H1 (cell line): ENCODE data around the gene REPIN1. TPM values are rescaled to one million over a fixed set of nuclear protein-coding genes. Genes with fewer than 3 reads are reported as not detected.
A peak's percentile ranks its signal among the peaks of the same experiment; 100 is the strongest.

Source experiments
- CTCF ChIA-PET: fragments of 300-600 bp; sonication (Branson Sonifier 250); formaldehyde crosslinking; loops from one replicate; lab custom pipeline; 2021; ENCODE audit not compliant: partially characterized antibody; lab: Charles Lee
- POLR2A ChIA-PET: fragments of 300-600 bp; sonication (Branson Sonifier 250); formaldehyde crosslinking; loops from one replicate; lab custom pipeline; 2021; ENCODE audit warnings: inconsistent platforms; ENCODE audit not compliant: partially characterized antibody; lab: Charles Lee
- DNase-seq, 2 experiments: peaks; one replicate each; pipeline versions ENCODE4 v3.0.0 to v3.0.0-alpha.2; 2010 to 2022; ENCODE audit warnings: low spot score in 2 of 2, low read depth in 1 of 2, mixed read lengths in 1 of 2
- FAIRE-seq: peaks from 2 replicates; lab custom pipeline; 2011; peaks lifted over from hg19 to GRCh38; lab: Jason Lieb, UNC
- H2AFZ ChIP-seq: 2 replicates; pipeline ENCODE4 v1.8.1; 2012; ENCODE audit warnings: low read length, inconsistent platforms
- H2AK5ac ChIP-seq: 2 replicates; pipeline ENCODE4 v1.6.1; 2013; ENCODE audit warnings: low read depth, low read length
- H2BK120ac ChIP-seq: replicated peaks from 2 replicates; pipeline ENCODE3; 2013; ENCODE audit warnings: low read depth, low read length, inconsistent platforms
- H2BK12ac ChIP-seq: 2 replicates; pipeline ENCODE4 v1.6.1; 2013; ENCODE audit warnings: low read depth, low read length
- H2BK15ac ChIP-seq: 2 replicates; pipeline ENCODE4 v1.6.1; 2013; ENCODE audit warnings: low read length
- H2BK20ac ChIP-seq: 2 replicates; pipeline ENCODE4 v1.6.1; 2013; ENCODE audit warnings: low read length
- H2BK5ac ChIP-seq: 2 replicates; pipeline ENCODE4 v1.6.1; 2013; ENCODE audit warnings: low read depth, low read length
- H3K14ac ChIP-seq: 2 replicates; pipeline ENCODE4 v1.6.1; 2013; ENCODE audit warnings: inconsistent platforms; ENCODE audit not compliant: insufficient read length
- H3K18ac ChIP-seq: 2 replicates; pipeline ENCODE4 v1.6.1; 2013; ENCODE audit warnings: low read length; ENCODE audit errors: extremely low read depth
- H3K23ac ChIP-seq: 2 replicates; pipeline ENCODE4 v1.6.1; 2013; ENCODE audit warnings: inconsistent platforms; ENCODE audit not compliant: insufficient read length
- H3K23me2 ChIP-seq: 2 replicates; pipeline ENCODE4 v1.6.1; 2013; ENCODE audit warnings: low read depth, low read length
- H3K27ac ChIP-seq: 2 replicates; pipeline ENCODE4 v1.6.1; 2011; ENCODE audit warnings: low read depth, low read length, inconsistent platforms
- H3K27me3 ChIP-seq, 4 experiments: replicated peaks in 1 of 4; 1 replicate in 1 of 4; 2 replicates in 3 of 4; pipeline versions ENCODE4 v1.6.1 to v1.8.1; 2011 to 2013; ENCODE audit warnings: low read length in 3 of 4, mild to moderate bottlenecking in 3 of 4, inconsistent platforms in 2 of 4, mixed read lengths in 2 of 4, moderate library complexity in 1 of 4; ENCODE audit not compliant: control insufficient read depth in 3 of 4, insufficient read depth in 3 of 4; ENCODE audit errors: extremely low read depth in 1 of 4
- H3K36me3 ChIP-seq, 4 experiments: 2 replicates each; pipeline versions ENCODE4 v1.6.1 to v1.8.1; 2011 to 2013; ENCODE audit warnings: mild to moderate bottlenecking in 4 of 4, low read length in 3 of 4, moderate library complexity in 2 of 4, control low read depth in 1 of 4, inconsistent platforms in 1 of 4; ENCODE audit not compliant: insufficient read depth in 4 of 4, control insufficient read depth in 2 of 4
- H3K4ac ChIP-seq: replicated peaks from 2 replicates; pipeline ENCODE3; 2013; ENCODE audit warnings: low read length, low read depth, mixed read lengths, inconsistent platforms; ENCODE audit not compliant: insufficient read length
- H3K4me1 ChIP-seq, 4 experiments: replicated peaks in 1 of 4; 1 replicate in 1 of 4; 2 replicates in 3 of 4; pipeline versions ENCODE4 v1.6.1 to v1.8.1; 2011 to 2013; ENCODE audit warnings: low read length in 3 of 4, inconsistent platforms in 2 of 4, mixed read lengths in 1 of 4; ENCODE audit not compliant: insufficient read depth in 4 of 4, control insufficient read depth in 3 of 4
- H3K4me2 ChIP-seq, 2 experiments: 2 replicates each; pipeline versions ENCODE4 v1.6.1 to v1.8.1; 2011 to 2013; ENCODE audit warnings: low read depth in 2 of 2, low read length in 2 of 2, control low read depth in 1 of 2, inconsistent platforms in 1 of 2, mild to moderate bottlenecking in 1 of 2; ENCODE audit not compliant: insufficient read depth in 1 of 2
- H3K4me3 ChIP-seq, 4 experiments: fragments of 200-600, 300-600 bp in 1 of 4; sonication (generic), shearing (Covaris generic), sonication (Bioruptor Twin) in 1 of 4; 2 replicates each; pipeline versions ENCODE4 v1.5.1 to v1.8.1; 2011 to 2016; ENCODE audit warnings: low read length in 4 of 4, low read depth in 3 of 4, control low read depth in 2 of 4, inconsistent platforms in 2 of 4, mild to moderate bottlenecking in 2 of 4, mixed read lengths in 1 of 4, moderate library complexity in 1 of 4; ENCODE audit not compliant: insufficient read depth in 2 of 4; ENCODE audit errors: extremely low read depth in 1 of 4
- H3K56ac ChIP-seq: replicated peaks from 2 replicates; pipeline ENCODE3; 2013; ENCODE audit warnings: low read depth, mild to moderate bottlenecking, mixed read lengths, low read length, inconsistent platforms; ENCODE audit not compliant: insufficient read length
- H3K79me1 ChIP-seq: 2 replicates; pipeline ENCODE4 v1.6.1; 2013; ENCODE audit warnings: low read depth, low read length, control low read depth
- H3K79me2 ChIP-seq, 2 experiments: 2 replicates each; pipeline versions ENCODE4 v1.6.1 to v1.8.1; 2012 to 2013; ENCODE audit warnings: low read length in 2 of 2, mild to moderate bottlenecking in 2 of 2, inconsistent platforms in 1 of 2; ENCODE audit not compliant: insufficient read depth in 2 of 2, control insufficient read depth in 1 of 2
- H3K9ac ChIP-seq, 4 experiments: replicated peaks in 1 of 4; 1 replicate in 1 of 4; 2 replicates in 3 of 4; pipeline versions ENCODE4 v1.6.1 to v1.8.1; 2011 to 2013; ENCODE audit warnings: low read depth in 3 of 4, low read length in 3 of 4, control low read depth in 2 of 4, mild to moderate bottlenecking in 2 of 4, moderate library complexity in 2 of 4, inconsistent platforms in 1 of 4; ENCODE audit errors: extremely low read depth in 1 of 4
- H3K9me3 ChIP-seq, 2 experiments: 2 replicates each; pipeline versions ENCODE4 v1.6.1 to v1.8.1; 2012 to 2013; ENCODE audit warnings: mild to moderate bottlenecking in 2 of 2, moderate library complexity in 2 of 2, control low read depth in 1 of 2, inconsistent platforms in 1 of 2, low read depth in 1 of 2, low read length in 1 of 2, mixed read lengths in 1 of 2; ENCODE audit not compliant: insufficient read depth in 2 of 2
- H4K20me1 ChIP-seq, 2 experiments: replicated peaks in 1 of 2; 2 replicates each; pipeline versions ENCODE3 to v1.8.1; 2011 to 2013; ENCODE audit warnings: inconsistent platforms in 2 of 2, low read length in 2 of 2, mild to moderate bottlenecking in 1 of 2; ENCODE audit not compliant: insufficient read depth in 2 of 2, control insufficient read depth in 1 of 2
- H4K5ac ChIP-seq: 2 replicates; pipeline ENCODE4 v1.6.1; 2013; ENCODE audit warnings: low read length, low read depth, mixed read lengths, inconsistent platforms; ENCODE audit not compliant: insufficient read length
- H4K8ac ChIP-seq: 2 replicates; pipeline ENCODE4 v1.8.0; 2013; ENCODE audit warnings: mild to moderate bottlenecking, moderate library complexity, low read length, inconsistent platforms; ENCODE audit not compliant: insufficient read depth; ENCODE audit errors: extremely low read depth
- H4K91ac ChIP-seq: replicated peaks from 2 replicates; pipeline ENCODE3; 2013; ENCODE audit warnings: low read length, mixed read lengths, inconsistent platforms; ENCODE audit not compliant: insufficient read length
- RBBP5 ChIP-seq: IDR thresholded peaks from 2 replicates; pipeline ENCODE4 v1.7.1; 2012; ENCODE audit warnings: low read depth, mild to moderate bottlenecking, inconsistent platforms, low read length, moderate library complexity, borderline replicate concordance
- WGBS, 2 experiments: shearing (Covaris generic) in 1 of 2; methylation state at CpG; one replicate each; pipeline versions ENCODE4 v1.1.6 to v1.1.7; 2013 to 2015; ENCODE audit warnings: low lambda C conversion rate in 2 of 2, mixed read lengths in 2 of 2, inconsistent platforms in 1 of 2, low coverage in 1 of 2, missing lambda C conversion rate in 1 of 2; ENCODE audit not compliant: insufficient replicate concordance in 2 of 2, insufficient coverage in 1 of 2, insufficient read length in 1 of 2; ENCODE audit errors: extremely low coverage in 1 of 2, missing lambda C conversion rate in 1 of 2; 5-methylcytosine and 5-hydroxymethylcytosine counted together
- polyA plus RNA-seq, 7 experiments: library from polyadenylated mRNA; depleted of rRNA in 3 of 7; stranded (reverse) in 5 of 7; unstranded in 2 of 7; fragments of >200 nt in 5 of 7; fragments of 200-250 nt in 2 of 7; gene quantifications; 1 replicate in 5 of 7; 2 replicates in 1 of 7; 4 replicates in 1 of 7; pipeline versions ENCODE4 v1.2.1 to v1.2.3, GENCODE V29; 2011 to 2013; ENCODE audit warnings: missing spikeins in 2 of 7, mixed read lengths in 2 of 7
- total RNA-seq: library from RNA; stranded (reverse); fragmentation: NEBNext Ultra II Directional; extraction: Animal tissue kit (Norgen Biotek cat#: 25700); gene quantifications from 2 replicates; pipeline ENCODE4 v1.2.1, GENCODE V29; 2021

The REPIN1 gene
- total and polyA plus RNA-seq, 2 of the 8 experiments (the other 6 are each of a cell fraction or from before 2014, with no cell fraction given) = 98.6 to 125 TPM

DNA sequence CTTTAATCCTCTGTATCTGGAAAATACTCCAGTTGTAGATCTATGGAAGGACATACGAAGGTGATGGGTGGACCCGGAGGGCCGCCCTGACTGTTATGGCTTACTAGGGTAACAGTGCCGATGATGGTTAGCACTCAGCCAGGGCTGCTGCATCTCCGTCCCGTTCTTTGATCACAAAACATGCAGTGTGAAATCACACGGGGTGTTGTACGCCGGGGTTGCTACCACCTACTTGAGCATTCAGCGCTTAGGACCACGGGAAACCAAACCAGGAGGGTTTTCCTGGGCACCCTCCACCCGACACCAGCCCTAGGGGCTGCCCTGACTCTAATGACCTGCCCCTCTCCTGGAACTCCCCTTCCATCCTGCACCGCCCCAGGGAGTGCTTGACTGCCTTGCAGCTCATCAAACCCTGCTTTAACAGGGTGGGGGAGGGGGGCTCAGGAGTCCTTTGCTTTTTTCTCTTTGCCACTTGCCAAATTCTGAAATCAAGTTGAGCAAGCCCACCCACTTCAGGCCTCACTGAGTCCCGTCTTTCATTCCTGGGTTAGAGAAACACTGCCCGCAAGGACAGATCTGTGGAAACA is 30.9 kb downstream of the REPIN1 start:
- DNase-seq = no peak
- no peak overlapping the region for H3K4ac ChIP-seq
- ChIA-PET CTCF (interaction anchor here (0.8 to 3.8 kb wide), 7 partner anchors 11 to 51 kb away, joined by 3 to 31 read pairs (median 4); no protein-coding TSS in a partner anchor), POLR2A (interaction anchor here (1.2 to 13.9 kb wide), 9 partner anchors 9 to 70 kb away, joined by 3 to 230 read pairs (median 6); partner anchors contain the start of gene REPIN1)
- H2AK5ac ChIP-seq = no peak overlapping the region; the same call in 1 of the 2 replicates
- H3K4me1 ChIP-seq = peaks cover 31 to 57% (median 46%) of the 10 kb centered on the region in 4 experiments
- peak overlapping the region; percentile 90 for H3K27ac ChIP-seq
- no peak for TF ChIP-seq RBBP5
- TF ChIP-seq, all 59 proteins: peak for 0
- H3K14ac ChIP-seq = no peak overlapping the region
- H3K9me3 ChIP-seq = no peaks in the 10 kb centered on the region
- H3K27me3 ChIP-seq = no peaks in the 10 kb centered on the region
- 84% methylated on average over 15 of the region's 15 CpGs; no CpG with 5 or more reads in 1 of the 2 experiments for WGBS, 2 experiments
- peak overlapping the region; percentile 1 for H2BK120ac ChIP-seq
- no peak overlapping the region for H2BK20ac ChIP-seq
- H3K79me1 ChIP-seq = no peaks in the 10 kb centered on the region
- H3K18ac ChIP-seq = peak overlapping the region; percentile 71; the same call in 1 of the 2 replicates
- H4K8ac ChIP-seq = no peak overlapping the region
- H3K4me2 ChIP-seq = no peak overlapping the region
- H4K5ac ChIP-seq = peak overlapping the region; percentile 46
- H3K23ac ChIP-seq = no peak overlapping the region
- H3K9ac ChIP-seq = 0 out of 7 replicates have a peak overlapping the region, but pooled peaks of 1 of the 4 experiments have one; percentile 20
- peaks cover 0 to 16% of the 10 kb centered on the region in 2 experiments; a peak in 2 of 4 replicates for H3K79me2 ChIP-seq
- H3K56ac ChIP-seq = no peak overlapping the region
- H3K23me2 ChIP-seq = no peaks in the 10 kb centered on the region; the same call in 1 of the 2 replicates
- peak overlapping the region; percentile 59 for H4K91ac ChIP-seq
- no peak for FAIRE-seq
- H3K36me3 ChIP-seq = peaks cover 6 to 35% (median 15%) of the 10 kb centered on the region in 4 experiments; a peak in 6 of 8 replicates
- peak overlapping the region; percentile 54; the same call in 1 of the 2 replicates for H2BK15ac ChIP-seq
- H2AFZ ChIP-seq = no peak overlapping the region
- peak overlapping the region; percentile 97 for H2BK5ac ChIP-seq
- H2BK12ac ChIP-seq = 0 out of 2 replicates have a peak overlapping the region, but pooled peaks have one; percentile 97
- H4K20me1 ChIP-seq = no peaks in the 10 kb centered on the region
- no peak overlapping the region for H3K4me3 ChIP-seq
